IMR-90 (cell line): ENCODE data around the gene CUX1. TPM values are rescaled to one million over a fixed set of nuclear protein-coding genes. Genes with fewer than 3 reads are reported as not detected.

Experiments
- ATAC-seq: fragments of 200-7000 bp; cut with Tn5 transposase; 2 replicates; pipeline ENCODE4 v1.9.1; 2020; ENCODE audit warnings: low read depth, mild to moderate bottlenecking, moderate library complexity
- BruUV-seq: library from RNA; stranded (reverse); fragments of 400-500 nt; replicated peaks from 2 replicates; lab custom pipeline; 2021; lab: Mats Ljungman, UMichigan
- CTCF ChIA-PET: fragments of 300-600 bp; formaldehyde crosslinking; extraction: SDS; loops from one replicate; lab custom pipeline; 2021; ENCODE audit warnings: antibody characterized with exemption; lab: Yijun Ruan, JAX
- POLR2A ChIA-PET: fragments of 300-600 bp; sonication (Branson Sonifier 250); formaldehyde crosslinking; loops from one replicate; lab custom pipeline; 2022; ENCODE audit warnings: antibody characterized with exemption; ENCODE audit not compliant: unreplicated experiment; lab: Charles Lee
- DNase-seq: peaks from one replicate; pipeline ENCODE4 v3.0.0; 2013
- H2AFZ ChIP-seq: replicated peaks from 2 replicates; pipeline ENCODE3; 2013; ENCODE audit warnings: low read length, mild to moderate bottlenecking; ENCODE audit not compliant: poor library complexity
- H2AK5ac ChIP-seq: 2 replicates; pipeline ENCODE4 v1.6.1; 2013; ENCODE audit warnings: low read depth, low read length, inconsistent platforms
- H2AK9ac ChIP-seq: replicated peaks from 2 replicates; pipeline ENCODE3; 2013; ENCODE audit warnings: mild to moderate bottlenecking, low read depth, low read length, moderate library complexity; ENCODE audit not compliant: poor library complexity
- H2BK120ac ChIP-seq: 2 replicates; pipeline ENCODE4 v1.6.1; 2013; ENCODE audit warnings: low read depth, low read length, inconsistent platforms
- H2BK15ac ChIP-seq: 3 replicates; pipeline ENCODE4 v1.6.1; 2013; ENCODE audit warnings: low read depth, low read length, inconsistent platforms
- H2BK20ac ChIP-seq: 2 replicates; pipeline ENCODE4 v1.6.1; 2013; ENCODE audit warnings: low read depth, mild to moderate bottlenecking, inconsistent platforms, low read length, moderate library complexity
- H2BK5ac ChIP-seq: 2 replicates; pipeline ENCODE4 v1.6.1; 2013; ENCODE audit warnings: mild to moderate bottlenecking, low read depth, low read length, inconsistent platforms; ENCODE audit not compliant: poor library complexity, severe bottlenecking
- H3K14ac ChIP-seq: replicated peaks from 2 replicates; pipeline ENCODE4 v1.6.1; 2013; ENCODE audit warnings: low read depth, low read length, inconsistent platforms
- H3K18ac ChIP-seq: 2 replicates; pipeline ENCODE4 v1.6.1; 2013; ENCODE audit warnings: low read depth, low read length, control low read depth
- H3K23ac ChIP-seq: 2 replicates; pipeline ENCODE4 v1.6.1; 2013; ENCODE audit warnings: low read depth, low read length, inconsistent platforms
- H3K27ac ChIP-seq: 2 replicates; pipeline ENCODE4 v1.5.1; 2013; ENCODE audit warnings: mild to moderate bottlenecking, control low read depth, low read length; ENCODE audit not compliant: insufficient read depth
- H3K27me3 ChIP-seq: 2 replicates; pipeline ENCODE4 v1.6.1; 2013; ENCODE audit warnings: low read length; ENCODE audit not compliant: control insufficient read depth, insufficient read depth
- H3K36me3 ChIP-seq: 2 replicates; pipeline ENCODE4 v1.6.1; 2013; ENCODE audit warnings: low read length, mixed read lengths; ENCODE audit not compliant: control insufficient read depth, insufficient read depth
- H3K4ac ChIP-seq: 2 replicates; pipeline ENCODE4 v1.6.1; 2013; ENCODE audit warnings: low read depth, low read length, inconsistent platforms
- H3K4me1 ChIP-seq: 2 replicates; pipeline ENCODE4 v1.6.1; 2013; ENCODE audit warnings: low read length, mixed read lengths; ENCODE audit not compliant: control insufficient read depth, insufficient read depth
- H3K4me2 ChIP-seq: 2 replicates; pipeline ENCODE4 v1.6.1; 2013; ENCODE audit warnings: low read depth, mild to moderate bottlenecking, control low read depth, low read length, moderate library complexity
- H3K4me3 ChIP-seq: 2 replicates; pipeline ENCODE4 v1.5.1; 2013; ENCODE audit warnings: low read depth, mild to moderate bottlenecking, control low read depth, low read length, moderate library complexity; ENCODE audit not compliant: insufficient read depth
- H3K56ac ChIP-seq: 2 replicates; pipeline ENCODE4 v1.6.1; 2013; ENCODE audit warnings: low read length, inconsistent platforms; ENCODE audit not compliant: insufficient read depth; ENCODE audit errors: extremely low read depth
- H3K79me1 ChIP-seq, 2 experiments: 2 replicates each; pipeline ENCODE4 v1.6.1; 2013; ENCODE audit warnings: low read length in 2 of 2, inconsistent platforms in 1 of 2, low read depth in 1 of 2
- H3K9ac ChIP-seq: 2 replicates; pipeline ENCODE4 v1.6.1; 2013; ENCODE audit warnings: low read depth, low read length, control low read depth
- H3K9me1 ChIP-seq: 2 replicates; pipeline ENCODE4 v1.6.1; 2013; ENCODE audit warnings: low read length, inconsistent platforms; ENCODE audit not compliant: insufficient read depth
- H3K9me3 ChIP-seq: 2 replicates; pipeline ENCODE4 v1.6.1; 2013; ENCODE audit warnings: low read length; ENCODE audit not compliant: control insufficient read depth, insufficient read depth
- H4K20me1 ChIP-seq: 2 replicates; pipeline ENCODE4 v1.6.1; 2013; ENCODE audit warnings: low read length, inconsistent platforms; ENCODE audit not compliant: insufficient read depth
- H4K5ac ChIP-seq: 2 replicates; pipeline ENCODE4 v1.6.1; 2013; ENCODE audit warnings: mild to moderate bottlenecking, low read depth, low read length, control low read depth
- H4K8ac ChIP-seq, 2 experiments: 2 replicates each; pipeline ENCODE4 v1.6.1; 2013; ENCODE audit warnings: low read depth in 2 of 2, low read length in 2 of 2, control low read depth in 1 of 2, inconsistent platforms in 1 of 2
- H4K91ac ChIP-seq: 2 replicates; pipeline ENCODE4 v1.6.1; 2013; ENCODE audit warnings: low read depth, low read length, inconsistent platforms; ENCODE audit not compliant: insufficient read depth
- BHLHE40 ChIP-seq: fragments of 150-350 bp; IDR thresholded peaks from 2 replicates; pipeline ENCODE4 v1.6.1; 2016; ENCODE audit warnings: mild to moderate bottlenecking, low read depth, low read length
- CHD1 ChIP-seq: IDR thresholded peaks from 2 replicates; pipeline ENCODE4 v1.6.1; 2012; ENCODE audit warnings: low read depth, low read length, improper control_type of control experiment
- ELK1 ChIP-seq: fragments of 150-350 bp; IDR thresholded peaks from 2 replicates; pipeline ENCODE4 v1.6.1; 2016; ENCODE audit warnings: low read depth, mild to moderate bottlenecking, low read length, moderate library complexity, borderline replicate concordance
- FOS ChIP-seq: fragments of 150-350 bp; IDR thresholded peaks from 2 replicates; pipeline ENCODE4 v1.6.1; 2016; ENCODE audit warnings: low read depth, low read length
- MAFK ChIP-seq: IDR thresholded peaks from 2 replicates; pipeline ENCODE4 v1.6.1; 2012; ENCODE audit warnings: low read depth, low read length, improper control_type of control experiment
- MXI1 ChIP-seq: IDR thresholded peaks from 2 replicates; pipeline ENCODE4 v1.6.1; 2012; ENCODE audit warnings: low read depth, mild to moderate bottlenecking, low read length, moderate library complexity, borderline replicate concordance
- NFE2L2 ChIP-seq: fragments of 150-350 bp; IDR thresholded peaks from 2 replicates; pipeline ENCODE4 v1.6.1; 2016; ENCODE audit warnings: low read depth, mild to moderate bottlenecking, low read length
- POLR2A ChIP-seq: IDR thresholded peaks from 2 replicates; pipeline ENCODE4 v1.6.1; 2012; ENCODE audit warnings: mild to moderate bottlenecking, low read depth, low read length
- RCOR1 ChIP-seq: IDR thresholded peaks from 2 replicates; pipeline ENCODE4 v1.6.1; 2012; ENCODE audit warnings: mild to moderate bottlenecking, low read length, improper control_type of control experiment; ENCODE audit not compliant: insufficient replicate concordance
- RFX5 ChIP-seq: IDR thresholded peaks from 2 replicates; pipeline ENCODE4 v1.8.0; 2012; ENCODE audit warnings: low read depth, mild to moderate bottlenecking, low read length, moderate library complexity
- SMC3 ChIP-seq: fragments of 150-350 bp; IDR thresholded peaks from 2 replicates; pipeline ENCODE4 v1.6.1; 2016; ENCODE audit warnings: low read depth, mild to moderate bottlenecking, antibody characterized with exemption, low read length, moderate library complexity
- USF2 ChIP-seq: fragments of 150-350 bp; IDR thresholded peaks from 2 replicates; pipeline ENCODE4 v1.6.1; 2017; ENCODE audit warnings: mild to moderate bottlenecking, antibody characterized with exemption, low read length, low read depth
- WGBS, 2 experiments: methylation state at CpG; one replicate each; pipeline versions ENCODE4 v1.1.5 to v1.1.7; 2013; ENCODE audit warnings: missing lambda C conversion rate in 2 of 2; ENCODE audit not compliant: insufficient read length in 1 of 2; ENCODE audit errors: extremely low coverage in 2 of 2; 5-methylcytosine and 5-hydroxymethylcytosine counted together
- dilution Hi-C: fragments of 300-500 bp; cut with HindIII; formaldehyde crosslinking; loops from one replicate; pipeline ENCODE4 v1.14.3; 2018; ENCODE audit warnings: low sequenced_read_pairs; ENCODE audit not compliant: unreplicated experiment
- in situ Hi-C: fragments of 300-500 bp; cut with MboI; formaldehyde crosslinking; loops from 3 replicates; pipeline ENCODE4 v1.14.3; 2019; ENCODE audit warnings: low sequenced_read_pairs, inconsistent platforms, mixed read lengths
- intact Hi-C: fragments of 100-400 bp; cut with micrococcal nuclease; formaldehyde crosslinking; loops from 2 replicates; pipeline ENCODE4 v1.10.0; 2022
- polyA plus RNA-seq, 3 experiments: library from polyadenylated mRNA; depleted of rRNA; stranded (reverse); fragments of >200 nt; gene quantifications; 2 replicates each; pipeline ENCODE4 v1.2.3, GENCODE V29; 2012; ENCODE audit warnings: low replicate concordance in 1 of 3
- total RNA-seq: library from RNA; depleted of rRNA; stranded (reverse); fragments of >200 nt; gene quantifications from 2 replicates; pipeline ENCODE4 v1.2.3, GENCODE V29; 2012

The CUX1 gene
- total and polyA plus RNA-seq, 2 of the 4 experiments (the other 2 are of a cell fraction), result 19.7 to 46.4 TPM

- Histone ChIP-seq H3K27ac (no peak overlapping the region), H3K18ac (no peak overlapping the region), H2AK9ac (no peak overlapping the region), H3K9me1 (peaks cover 17% of the 10 kb centered on the region), H3K79me1 (peaks cover 37 to 70% of the 10 kb centered on the region in 2 experiments), H4K20me1 (peaks cover 39% of the 10 kb centered on the region), H2BK15ac (no peak overlapping the region), H3K9ac (no peak overlapping the region), H2AFZ (no peak overlapping the region), H3K27me3 (no peaks in the 10 kb centered on the region), H3K4ac (no peak overlapping the region), H3K36me3 (peaks cover 3% of the 10 kb centered on the region), H3K56ac (no peak overlapping the region), H2BK5ac (no peak overlapping the region), H3K4me2 (no peak overlapping the region), H3K9me3 (peaks cover 3% of the 10 kb centered on the region), H2BK20ac (no peak overlapping the region), H3K4me3 (no peak overlapping the region), H3K4me1 (peaks cover 8% of the 10 kb centered on the region), H3K14ac (no peak overlapping the region), H3K23ac (no peak overlapping the region), H2AK5ac (no peak overlapping the region), H4K5ac (no peak overlapping the region), H4K91ac (no peak overlapping the region), H4K8ac (no peak overlapping the region), H2BK120ac (no peak overlapping the region)
- no TSS peak for BruUV-seq
- no peak for ATAC-seq
- DNase-seq, result no peak
- POLR2A ChIA-PET, result no interaction called here
- CTCF ChIA-PET, result no interaction called here
- in situ Hi-C loops, result no loop called here
- intact Hi-C loops, result no loop called here
- WGBS, 2 experiments, result 97% methylated on average over 7 of the region's 18 CpGs; no CpG with 5 or more reads in 1 of the 2 experiments
- dilution Hi-C loops, result no loop called here
- no peak for TF ChIP-seq NFE2L2
- no peak for TF ChIP-seq FOS
- TF ChIP-seq RCOR1, result no peak
- no peak for TF ChIP-seq MXI1
- TF ChIP-seq CHD1, result no peak
- no peak for TF ChIP-seq BHLHE40
- no peak for TF ChIP-seq POLR2A
- TF ChIP-seq MAFK, result no peak
- no peak for TF ChIP-seq SMC3
- no peak for TF ChIP-seq USF2
- TF ChIP-seq RFX5, result no peak
- TF ChIP-seq ELK1, result no peak
Measured at GRCh38 chr7:101984133-101984879, 166.9 kb downstream of the CUX1 start.
